Measurements from ENCODE around the gene ABCC1. TPM values are rescaled to one million over a fixed set of nuclear protein-coding genes. Genes with fewer than 3 reads are reported as not detected.

The ABCC1 gene
- total RNA-seq, 1 experiment from 2014 or later, result 56.4 TPM

- Histone ChIP-seq H3K27ac (ENCODE audit: insufficient read length, low read depth, low read length) (no peak overlapping the region), H3K4ac (ENCODE audit: low read depth, low read length) (no peak overlapping the region), H3K9me3 (ENCODE audit: control insufficient read depth, low read depth, low read length) (no peaks in the 10 kb centered on the region), H4K5ac (ENCODE audit: insufficient read length, low read depth, low read length) (no peak overlapping the region), H3K56ac (ENCODE audit: insufficient read length, low read depth, low read length) (no peak overlapping the region), H2BK15ac (ENCODE audit: low read depth, low read length) (no peak overlapping the region), H2BK120ac (ENCODE audit: low read depth, low read length, poor library complexity, severe bottlenecking) (no peak overlapping the region), H3K23ac (ENCODE audit: insufficient read length, low read depth, low read length) (no peak overlapping the region), H2AK5ac (ENCODE audit: insufficient read length, low read length) (no peak overlapping the region), H3K79me1 (ENCODE audit: insufficient read depth, low read depth, low read length, poor library complexity, severe bottlenecking) (no peaks in the 10 kb centered on the region), H3K27me3 (ENCODE audit: insufficient read depth, low read length) (no peaks in the 10 kb centered on the region), H3K18ac (ENCODE audit: insufficient read length, low read depth, low read length) (no peak overlapping the region), H3K23me2 (ENCODE audit: insufficient read length, low read depth, low read length, poor library complexity, severe bottlenecking) (no peaks in the 10 kb centered on the region), H3K9ac (ENCODE audit: extremely low read depth, insufficient read length, low read length) (no peak overlapping the region), H2BK20ac (ENCODE audit: low read depth, low read length, poor library complexity, severe bottlenecking) (no peak overlapping the region), H3T11ph (ENCODE audit: low read length) (no peak overlapping the region), H2BK5ac (ENCODE audit: insufficient read length, low read length) (no peak overlapping the region), H2AFZ (ENCODE audit: low read length) (no peak overlapping the region), H3K4me1 (ENCODE audit: insufficient read depth, low read length) (no peaks in the 10 kb centered on the region), H3K4me2 (ENCODE audit: insufficient read depth, insufficient read length, low read length) (no peak overlapping the region), H3K14ac (ENCODE audit: insufficient read depth, low read length) (no peak overlapping the region), H2BK12ac (ENCODE audit: insufficient read length, low read depth, low read length) (no peak overlapping the region), H4K20me1 (ENCODE audit: control insufficient read depth, insufficient read depth, insufficient read length) (no peaks in the 10 kb centered on the region), H4K91ac (ENCODE audit: insufficient read length, low read depth, low read length) (no peak overlapping the region), H3K79me2 (ENCODE audit: insufficient read depth, low read length) (no peaks in the 10 kb centered on the region), H4K8ac (replicated peaks; ENCODE audit: insufficient read length, low read depth, low read length) (no peak overlapping the region)
- TF ChIP-seq CTCF (conservative IDR thresholded peaks at IDR 0.05), result no peak
- DNase-seq, result no peak
- WGBS (ENCODE audit: extremely low coverage, insufficient read length, low lambda C conversion rate), result no CpG with 5 or more reads among the region's 3 CpGs
- Mint-ChIP-seq H3K9me3 (peaks cover 7 to 9% of the 10 kb centered on the region in 2 experiments; a peak in 4 of 5 replicates), H3K4me3 (no peak overlapping the region), H3K27ac (no peak overlapping the region), H3K4me1 (peaks cover 3 to 8% of the 10 kb centered on the region in 2 experiments; a peak in 1 of 4 replicates), H3K36me3 (ENCODE audit: insufficient read depth in 1 of 3, low read depth in 3 of 3) (peaks cover 37 to 89% (median 87%) of the 10 kb centered on the region in 3 experiments), H3K27me3 (ENCODE audit: low read depth) (no peaks in the 10 kb centered on the region; the same call in 1 of the 2 replicates)
Observed at GRCh38 chr16:16081141-16081540, 131.7 kb downstream of the ABCC1 start.
